SK-N-MC (cell line): ENCODE measurements around the gene RAMP1.

Source experiments
- DNase-seq: peaks from one replicate; pipeline ENCODE4 v3.0.0-alpha.2; 2011; ENCODE audit warnings: low read depth, low spot score
- H3K27ac ChIP-seq: fragments of 200-600 bp; sonication (generic); 2 replicates; pipeline ENCODE4 v1.5.1; 2016; ENCODE audit warnings: mixed run types
- H3K36me3 ChIP-seq: fragments of 200-600 bp; sonication (generic); 2 replicates; pipeline ENCODE4 v1.6.1; 2017; ENCODE audit warnings: antibody characterized with exemption, low read length, mixed read lengths; ENCODE audit not compliant: insufficient read depth
- H3K4me3 ChIP-seq: fragments of 200-600 bp; sonication (generic); 2 replicates; pipeline ENCODE4 v1.5.1; 2016
- H3K9ac ChIP-seq: fragments of 200-600 bp; sonication (generic); 2 replicates; pipeline ENCODE4 v1.8.0; 2017; ENCODE audit warnings: mixed run types, mixed read lengths; ENCODE audit not compliant: insufficient read length
- H3K9me3 ChIP-seq: fragments of 200-600 bp; sonication (generic); 2 replicates; pipeline ENCODE4 v1.6.1; 2017; ENCODE audit warnings: low read depth, mild to moderate bottlenecking, antibody characterized with exemption, low read length, moderate library complexity, mixed read lengths
- EZH2 ChIP-seq: fragments of 200-600 bp; sonication (generic); IDR thresholded peaks from one replicate; pipeline ENCODE4 v1.6.1; 2017; ENCODE audit warnings: antibody characterized with exemption
- FOXP2 ChIP-seq: optimal IDR thresholded peaks from 2 replicates; pipeline ENCODE3; 2011; ENCODE audit warnings: mild to moderate bottlenecking, moderate library complexity; ENCODE audit not compliant: insufficient read depth; ENCODE audit errors: extremely low read length, control extremely low read depth
- POLR2AphosphoS5 ChIP-seq: IDR thresholded peaks from 2 replicates; pipeline ENCODE4 v1.6.1; 2012; ENCODE audit warnings: mild to moderate bottlenecking, low read depth, low read length, borderline replicate concordance

The RAMP1 gene

DNA sequence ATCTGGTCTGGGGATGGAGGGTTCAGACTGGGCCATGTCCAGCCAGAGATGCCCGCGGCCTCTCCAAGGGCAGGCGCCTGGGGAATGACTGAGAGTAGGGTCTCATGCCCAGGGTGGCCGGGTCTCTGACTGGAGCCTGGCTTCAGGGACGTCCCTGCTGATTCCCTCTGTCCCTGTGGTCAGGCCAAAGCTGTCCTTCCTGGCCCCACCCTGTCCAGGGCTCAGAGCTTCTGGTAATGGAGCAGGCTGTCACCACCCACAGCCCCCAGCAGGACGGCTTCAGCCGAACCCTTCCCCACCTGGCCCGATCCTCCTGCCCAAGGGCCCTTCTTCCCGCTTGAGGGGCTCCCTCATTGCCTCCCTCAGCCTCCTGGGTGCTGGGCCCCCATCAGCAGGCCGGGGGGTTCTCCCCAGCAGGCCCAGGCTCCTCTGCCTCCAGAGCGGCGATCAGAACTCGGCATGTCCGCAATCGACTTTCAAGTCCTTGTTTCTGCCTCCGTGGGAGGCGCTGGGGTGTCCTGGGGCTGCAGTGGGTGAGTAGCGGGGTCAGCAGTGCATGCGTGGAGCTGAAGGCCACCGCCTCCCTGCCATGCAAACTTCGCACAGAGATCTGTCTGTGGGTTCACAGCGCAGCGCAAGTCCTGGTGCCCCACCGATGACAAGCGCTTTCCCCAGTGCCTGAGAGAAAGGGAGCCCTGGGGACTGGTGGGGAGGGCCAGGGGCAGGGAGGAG, 18.3 kb downstream of the RAMP1 start:
- Histone ChIP-seq H3K36me3 (peaks cover 23% of the 10 kb centered on the region), H3K27ac (peak overlapping the region; percentile 91), H3K4me3 (no peak overlapping the region), H3K9ac (no peak overlapping the region), H3K9me3 (no peaks in the 10 kb centered on the region)
- DNase-seq = no peak
- TF ChIP-seq EZH2 (no peak), FOXP2 (no peak), POLR2AphosphoS5 (no peak)

- Histone ChIP-seq H3K9ac (no peak overlapping the region), H3K27ac (peak overlapping the region; percentile 91), H3K36me3 (peaks cover 23% of the 10 kb centered on the region), H3K9me3 (no peaks in the 10 kb centered on the region), H3K4me3 (peak overlapping the region; percentile 2; the same call in 1 of the 2 replicates)
- DNase-seq = no peak
- TF ChIP-seq FOXP2 (no peak), POLR2AphosphoS5 (no peak), EZH2 (no peak)
Observed at GRCh38 chr2:237878321-237879057, 19.1 kb downstream of the RAMP1 start.

GRCh38 chr2:237879058-237879430, 19.6 kb downstream of the RAMP1 start:
- DNase-seq = peak; percentile 69
- H3K36me3 ChIP-seq = peaks cover 23% of the 10 kb centered on the region
- H3K9ac ChIP-seq = no peak overlapping the region
- peak overlapping the region; percentile 91 for H3K27ac ChIP-seq
- TF ChIP-seq EZH2 = no peak
- no peak; the same call in 1 of the 2 replicates for TF ChIP-seq POLR2AphosphoS5
- TF ChIP-seq FOXP2 = no peak
- no peaks in the 10 kb centered on the region for H3K9me3 ChIP-seq
- peak overlapping the region; percentile 2; the same call in 1 of the 2 replicates for H3K4me3 ChIP-seq

DNA sequence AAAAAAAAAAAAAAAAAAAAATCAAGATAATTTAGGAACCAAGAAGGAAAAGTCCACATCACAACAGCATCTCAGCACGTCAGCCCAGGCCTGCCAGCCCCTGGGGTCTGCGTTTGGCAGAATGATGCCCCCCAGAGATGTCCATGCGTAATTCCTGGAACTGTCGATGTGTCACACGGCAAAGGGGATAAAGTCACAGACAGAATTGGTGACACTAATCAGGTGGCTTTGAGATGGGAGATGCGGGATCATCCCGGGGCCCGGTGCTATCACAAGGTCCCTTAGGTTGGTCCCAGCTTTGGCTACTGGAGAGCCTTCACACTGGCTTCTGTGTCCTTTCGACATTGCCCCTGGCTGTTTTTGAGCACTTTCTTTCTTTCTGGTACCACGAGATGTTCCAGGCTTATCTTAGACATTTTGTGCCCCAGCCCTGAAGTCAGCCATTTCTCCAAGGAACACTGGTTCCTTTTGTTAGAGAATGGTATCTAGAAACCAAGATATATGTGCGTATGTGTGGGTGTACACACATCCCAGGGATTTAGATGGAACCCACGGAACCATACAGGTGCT, 20.7 kb downstream of the RAMP1 start:
- no peak overlapping the region for H3K4me3 ChIP-seq

DNA sequence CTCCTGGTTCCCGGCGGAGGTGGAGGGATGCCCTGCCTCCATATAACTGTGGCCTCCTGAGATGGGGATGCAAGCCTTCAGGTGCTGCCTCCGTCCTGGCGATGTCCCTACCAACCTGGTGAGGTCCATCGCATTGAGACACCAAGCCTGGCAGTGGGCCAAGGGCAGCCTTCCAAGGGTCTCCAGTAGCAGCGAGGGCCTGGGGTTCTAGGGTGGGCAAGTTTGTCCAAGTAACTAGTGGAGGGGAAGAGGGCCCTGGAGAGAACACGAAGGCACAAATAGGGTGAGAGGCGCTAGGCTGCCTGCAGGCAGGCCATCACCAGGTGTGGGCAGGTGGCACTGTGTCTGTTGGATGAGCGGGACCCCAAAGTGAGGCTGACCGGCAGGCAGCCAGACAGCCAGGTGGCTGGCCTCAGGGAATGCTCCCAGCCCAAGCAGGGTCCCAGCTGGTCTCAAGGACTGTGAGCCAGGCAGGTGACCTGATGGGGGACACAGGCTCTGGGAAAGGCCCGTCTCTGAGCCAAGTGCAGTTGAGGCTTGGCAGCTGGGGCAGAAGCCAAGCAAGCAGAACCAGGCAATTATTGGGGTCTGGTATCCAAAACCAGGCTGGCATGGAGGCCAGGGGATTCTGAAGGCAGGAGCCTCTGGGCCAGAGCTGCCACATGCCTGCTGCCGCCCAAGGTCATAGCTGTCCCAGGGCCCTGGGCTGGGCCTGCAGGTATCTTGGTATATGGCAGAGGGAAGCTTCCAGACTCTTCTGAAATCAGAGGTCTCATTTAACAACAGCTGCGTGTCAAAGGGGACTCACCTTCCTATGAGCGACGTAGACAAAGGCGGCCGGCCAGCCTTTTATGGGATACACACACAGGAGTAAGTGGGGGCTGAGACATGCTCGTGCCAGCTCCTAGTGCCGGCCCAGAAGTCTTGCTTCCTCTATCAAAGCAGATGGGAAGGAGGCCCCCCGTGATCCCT, 23.4 kb downstream of the RAMP1 start:
- Histone ChIP-seq H3K9me3 (no peaks in the 10 kb centered on the region), H3K9ac (no peak overlapping the region), H3K4me3 (no peak overlapping the region), H3K27ac (no peak overlapping the region), H3K36me3 (peaks cover 23% of the 10 kb centered on the region)
- no peak for DNase-seq
- TF ChIP-seq EZH2 (no peak), POLR2AphosphoS5 (no peak), FOXP2 (no peak)

More for the DNA sequence above, 20.7 kb downstream of the RAMP1 start:
- TF ChIP-seq FOXP2 (no peak), POLR2AphosphoS5 (no peak), EZH2 (no peak)
- Histone ChIP-seq H3K9ac (no peak overlapping the region), H3K36me3 (peaks cover 23% of the 10 kb centered on the region), H3K27ac (0 out of 2 replicates have a peak overlapping the region, but pooled peaks have one; percentile 9), H3K9me3 (no peaks in the 10 kb centered on the region)
- no peak for DNase-seq

- DNase-seq = no peak
- Histone ChIP-seq H3K36me3 (peaks cover 23% of the 10 kb centered on the region), H3K9ac (no peak overlapping the region), H3K9me3 (no peaks in the 10 kb centered on the region), H3K4me3 (no peak overlapping the region), H3K27ac (no peak overlapping the region)
- no peak for TF ChIP-seq FOXP2
- no peak for TF ChIP-seq EZH2
- TF ChIP-seq POLR2AphosphoS5 = no peak
Observed at GRCh38 chr2:237883951-237884446, 24.6 kb downstream of the RAMP1 start.

GRCh38 chr2:237884681-237885080, 25.3 kb downstream of the RAMP1 start:
- no peak for DNase-seq
- Histone ChIP-seq H3K9ac (no peak overlapping the region), H3K4me3 (no peak overlapping the region), H3K36me3 (peaks cover 23% of the 10 kb centered on the region), H3K9me3 (no peaks in the 10 kb centered on the region), H3K27ac (peak overlapping the region; percentile 31; the same call in 1 of the 2 replicates)
- TF ChIP-seq POLR2AphosphoS5 (no peak), EZH2 (no peak), FOXP2 (no peak)
